DMS153 (cell line): ENCODE results near the gene RUSC1.
"Not testable (repeated sequence)": the region's sequence is repeated elsewhere in the genome, so short reads cannot be mapped to it uniquely, and the experiment has no call there.

Source experiments
- DNase-seq: peaks from one replicate; lab custom pipeline; 2025; lab: John Stamatoyannopoulos, UW

The RUSC1 gene

GRCh38 chr1:155320661-155321617 lies at the start of gene RUSC1:
TSS of gene RUSC1 (plus strand) at chr1:155320894. CDS start at chr1:155321774, 880 bp downstream.
- DNase-seq, result peak; percentile 43

- DNase-seq, result no peak
Measured at GRCh38 chr1:155272466-155273342, 48.0 kb upstream of the RUSC1 start.

GRCh38 chr1:155273343-155274245 lies 47.1 kb upstream of the RUSC1 start, which contains the start of gene CLK2:
TSS of gene CLK2 (minus strand) at chr1:155273504. CDS start at chr1:155270977, 2,527 bp downstream.
- peak; percentile 98 for DNase-seq

- peak; percentile 97 for DNase-seq
Measured at GRCh38 chr1:155277070-155277901, 43.4 kb upstream of the RUSC1 start, which contains the start of gene HCN3. TSS of gene HCN3 (plus strand) at chr1:155277463. CDS start at chr1:155277591, 128 bp downstream.

- peak; percentile 79 for DNase-seq
Measured at GRCh38 chr1:155277902-155278688, 42.6 kb upstream of the RUSC1 start.

GRCh38 chr1:155278689-155279160 lies 42.0 kb upstream of the RUSC1 start:
- DNase-seq, result no peak

- DNase-seq, result no peak
Measured at GRCh38 chr1:155279268-155279667, 41.4 kb upstream of the RUSC1 start.

GRCh38 chr1:155282488-155283091 lies 38.1 kb upstream of the RUSC1 start:
- no peak for DNase-seq

- DNase-seq, result no peak
Measured at GRCh38 chr1:155284476-155284875, 36.2 kb upstream of the RUSC1 start.

- no peak for DNase-seq
Measured at GRCh38 chr1:155285063-155285462, 35.6 kb upstream of the RUSC1 start.

- no peak for DNase-seq
Measured at GRCh38 chr1:155285631-155286044, 35.1 kb upstream of the RUSC1 start.

GRCh38 chr1:155286544-155286943 lies 34.1 kb upstream of the RUSC1 start:
- DNase-seq, result no peak

GRCh38 chr1:155287987-155288543 lies 32.6 kb upstream of the RUSC1 start:
- no peak for DNase-seq

- DNase-seq, result not testable (repeated sequence)
Measured at GRCh38 chr1:155291006-155291405, 29.7 kb upstream of the RUSC1 start.

- DNase-seq, result no peak
Measured at GRCh38 chr1:155293086-155293749, 27.5 kb upstream of the RUSC1 start.

GRCh38 chr1:155294520-155295182 lies 26.0 kb upstream of the RUSC1 start:
- no peak for DNase-seq

- no peak for DNase-seq
Measured at GRCh38 chr1:155295183-155295941, 25.3 kb upstream of the RUSC1 start.
